Measurements from ENCODE around the gene TRIP10.
"Not testable (repeated sequence)": the region's sequence is repeated elsewhere in the genome, so short reads cannot be mapped to it uniquely, and the experiment has no call there.

Gene TRIP10

DNA sequence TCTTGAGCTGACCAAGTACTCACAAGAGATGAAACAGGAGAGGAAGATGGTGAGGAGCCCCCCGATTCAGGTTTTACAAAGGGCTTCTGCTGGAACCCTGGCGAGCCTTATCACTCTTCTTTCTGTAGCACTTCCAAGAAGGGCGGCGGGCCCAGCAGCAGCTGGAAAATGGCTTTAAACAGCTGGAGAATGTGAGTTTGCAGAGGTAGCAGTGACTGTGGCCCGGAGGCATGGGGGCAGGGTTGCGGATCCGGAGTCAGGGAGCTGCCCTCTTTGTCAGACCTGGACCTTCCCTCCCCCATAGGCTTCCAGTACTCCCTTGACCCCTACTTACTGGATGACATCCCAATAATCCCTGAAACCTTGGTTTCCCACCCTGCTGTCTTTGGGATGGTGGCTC lies 3.6 kb downstream of the TRIP10 start:
- DNase-seq (ENCODE audit: low read depth), result no peak

GRCh38 chr19:6743714-6744380 lies 4.4 kb downstream of the TRIP10 start:
- no peak for DNase-seq (ENCODE audit: low read depth)

GRCh38 chr19:6744381-6745301 lies 5.2 kb downstream of the TRIP10 start:
- DNase-seq (ENCODE audit: low read depth), result no peak

DNA sequence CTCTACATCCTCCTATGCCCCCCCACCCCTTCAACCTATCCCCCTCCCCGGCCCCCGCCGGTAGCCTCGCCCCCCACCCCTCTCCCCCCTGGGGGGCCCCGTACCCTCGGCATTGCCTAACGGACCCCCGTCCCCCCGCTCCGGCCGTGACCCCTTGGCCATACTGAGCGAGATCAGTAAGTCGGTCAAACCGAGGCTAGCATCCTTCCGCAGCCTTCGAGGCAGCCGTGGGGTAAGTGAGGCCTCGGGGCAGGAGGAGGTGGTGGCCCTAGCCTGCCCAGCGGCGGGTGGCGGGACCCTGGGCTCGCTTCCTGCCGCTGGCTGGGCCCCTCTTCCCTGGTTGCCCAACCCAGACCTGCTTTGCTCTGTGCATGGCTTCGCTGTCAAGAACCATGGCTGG lies 6.5 kb downstream of the TRIP10 start:
- no peak for DNase-seq (ENCODE audit: low read depth)

DNA sequence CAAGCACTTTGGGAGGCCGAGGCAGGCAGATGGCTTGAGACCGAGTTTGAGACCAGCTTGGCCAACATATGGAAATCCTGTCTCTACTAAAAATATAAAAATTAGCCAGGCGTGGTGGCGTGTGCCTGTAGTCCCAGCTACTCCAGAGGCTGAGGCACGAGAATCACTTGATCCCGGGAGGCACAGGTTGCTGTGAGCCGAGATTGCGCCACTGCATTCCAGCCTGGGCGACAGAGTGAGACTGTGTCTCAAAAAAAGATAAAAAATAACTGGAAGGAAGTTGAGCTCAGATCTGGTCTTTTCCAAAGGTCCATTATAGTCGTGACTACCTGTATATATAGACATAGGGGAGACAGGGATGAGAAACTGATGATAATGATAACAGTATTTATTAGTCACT lies 9.1 kb downstream of the TRIP10 start:
- DNase-seq (ENCODE audit: low read depth), result not testable (repeated sequence)

DNA sequence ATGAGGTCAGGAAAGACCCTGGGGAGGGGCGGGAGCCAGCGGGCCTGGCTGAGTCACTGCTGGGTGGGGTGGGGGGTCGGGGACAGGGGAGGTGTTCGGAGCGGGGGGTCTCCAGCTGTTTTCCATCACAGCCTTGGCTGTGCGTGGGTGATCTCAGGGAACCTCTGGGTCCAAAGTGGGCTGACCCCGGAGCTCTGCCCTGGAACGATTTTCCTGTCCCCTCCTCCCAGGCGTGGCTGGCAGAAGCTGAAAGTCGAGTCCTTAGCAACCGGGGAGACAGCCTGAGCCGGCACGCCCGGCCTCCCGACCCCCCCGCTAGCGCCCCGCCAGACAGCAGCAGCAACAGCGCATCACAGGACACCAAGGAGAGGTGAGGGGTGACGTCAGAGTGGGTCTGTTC lies 10.6 kb downstream of the TRIP10 start:
- no peak for DNase-seq (ENCODE audit: low read depth)

DNA sequence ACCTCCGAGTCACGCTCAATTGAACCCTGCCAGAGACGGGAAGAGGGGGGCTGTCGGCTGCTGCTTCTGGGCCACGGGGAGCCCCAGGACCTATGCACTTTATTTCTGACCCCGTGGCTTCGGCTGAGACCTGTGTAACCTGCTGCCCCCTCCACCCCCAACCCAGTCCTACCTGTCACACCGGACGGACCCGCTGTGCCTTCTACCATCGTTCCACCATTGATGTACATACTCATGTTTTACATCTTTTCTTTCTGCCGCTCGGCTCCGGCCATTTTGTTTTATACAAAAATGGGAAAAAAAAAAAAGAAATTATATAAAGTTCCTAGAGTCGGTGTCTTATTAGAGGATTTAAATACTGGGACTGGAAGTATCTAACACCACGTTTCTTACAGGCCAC lies 11.7 kb downstream of the TRIP10 start:
- DNase-seq (ENCODE audit: low read depth), result no peak

GRCh38 chr19:6752256-6753177 lies 13.0 kb downstream of the TRIP10 start:
- DNase-seq (ENCODE audit: low read depth), result no peak

DNA sequence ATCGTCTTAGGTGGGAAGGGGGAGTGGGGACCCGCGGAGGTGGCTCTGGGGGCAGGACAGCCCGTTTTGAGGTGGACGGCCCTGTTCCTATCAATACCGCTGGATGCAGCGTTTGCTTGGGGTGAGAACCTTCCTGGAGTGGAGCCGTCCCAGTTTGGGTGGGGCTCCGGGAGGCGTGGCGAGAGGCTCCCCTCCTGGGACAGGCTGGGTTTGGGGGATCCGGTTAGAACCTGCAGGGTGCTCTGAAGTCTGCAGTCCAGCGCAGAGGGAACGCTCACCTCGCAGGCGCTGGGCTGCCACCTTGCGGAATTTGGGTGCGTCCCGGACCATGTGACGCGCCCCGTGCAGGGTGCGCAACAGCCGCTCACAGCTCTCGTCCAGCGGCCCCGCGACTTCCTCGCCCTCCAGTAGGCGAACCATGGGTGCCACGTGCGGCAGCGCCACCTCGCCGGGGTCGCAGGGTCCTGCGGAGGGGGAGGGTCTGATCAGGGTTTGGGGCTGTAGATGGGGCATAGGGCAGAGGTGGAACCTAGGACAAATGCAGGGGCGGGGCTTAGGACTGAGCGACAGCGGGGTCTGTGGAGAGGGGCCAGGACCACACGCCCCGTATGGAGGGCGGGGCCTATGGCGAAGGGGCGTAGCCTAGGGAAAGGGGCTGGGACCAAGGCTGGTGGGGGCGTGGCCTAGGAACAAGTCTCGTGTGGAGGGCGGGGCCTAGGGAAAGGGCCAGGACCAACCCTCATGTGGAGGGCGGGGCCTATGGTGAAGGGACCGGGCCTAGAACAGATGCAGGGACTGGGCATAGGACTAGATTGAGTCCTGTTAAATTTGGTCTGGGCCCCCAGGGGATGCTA lies 13.9 kb downstream of the TRIP10 start:
- DNase-seq (ENCODE audit: low read depth), result peak; percentile 68

DNA sequence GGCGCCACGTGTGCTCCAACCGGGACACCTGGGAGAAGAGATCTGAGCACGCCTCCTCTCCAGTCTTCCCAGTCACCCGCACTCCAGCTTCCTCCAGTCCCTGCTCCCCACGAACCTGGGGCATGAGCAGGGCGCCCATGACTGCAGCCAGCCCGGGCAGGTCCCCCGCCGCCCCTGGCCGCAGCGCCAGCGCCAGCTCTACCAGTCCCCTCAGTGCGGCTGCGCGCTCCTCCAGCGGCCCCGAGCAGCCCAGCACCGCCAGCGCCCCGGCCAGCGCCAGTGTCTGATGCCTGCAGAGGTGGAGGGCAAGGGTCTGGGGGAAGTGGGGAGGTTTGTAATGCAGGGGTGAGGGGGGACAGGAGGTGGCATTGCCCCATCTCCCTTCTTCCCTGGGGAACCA lies 14.7 kb downstream of the TRIP10 start:
- no peak for DNase-seq (ENCODE audit: low read depth)

- no peak for DNase-seq (ENCODE audit: low read depth)
Measured at GRCh38 chr19:6754653-6755463, 15.4 kb downstream of the TRIP10 start.

DNA sequence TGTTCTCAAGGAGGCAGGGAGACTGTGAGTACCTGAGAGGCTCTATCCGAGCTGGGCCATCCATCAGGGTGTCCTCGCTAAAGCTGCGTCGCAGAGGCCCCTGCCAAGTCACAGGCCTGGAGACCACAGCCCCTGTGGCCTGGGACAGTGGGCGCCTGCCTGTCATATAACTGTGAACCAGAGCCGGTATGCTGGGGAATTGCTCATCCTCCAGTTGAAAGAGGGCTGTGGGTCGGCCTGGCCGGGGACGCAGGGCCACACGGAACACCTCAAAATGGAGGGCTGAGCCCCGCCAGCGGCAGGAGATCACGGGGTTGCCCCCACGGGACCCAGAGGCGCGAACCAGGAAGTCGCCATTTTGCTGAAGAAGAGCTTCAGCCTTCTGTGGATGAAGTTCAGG lies 21.1 kb downstream of the TRIP10 start:
- no peak for DNase-seq (ENCODE audit: low read depth)

DNA sequence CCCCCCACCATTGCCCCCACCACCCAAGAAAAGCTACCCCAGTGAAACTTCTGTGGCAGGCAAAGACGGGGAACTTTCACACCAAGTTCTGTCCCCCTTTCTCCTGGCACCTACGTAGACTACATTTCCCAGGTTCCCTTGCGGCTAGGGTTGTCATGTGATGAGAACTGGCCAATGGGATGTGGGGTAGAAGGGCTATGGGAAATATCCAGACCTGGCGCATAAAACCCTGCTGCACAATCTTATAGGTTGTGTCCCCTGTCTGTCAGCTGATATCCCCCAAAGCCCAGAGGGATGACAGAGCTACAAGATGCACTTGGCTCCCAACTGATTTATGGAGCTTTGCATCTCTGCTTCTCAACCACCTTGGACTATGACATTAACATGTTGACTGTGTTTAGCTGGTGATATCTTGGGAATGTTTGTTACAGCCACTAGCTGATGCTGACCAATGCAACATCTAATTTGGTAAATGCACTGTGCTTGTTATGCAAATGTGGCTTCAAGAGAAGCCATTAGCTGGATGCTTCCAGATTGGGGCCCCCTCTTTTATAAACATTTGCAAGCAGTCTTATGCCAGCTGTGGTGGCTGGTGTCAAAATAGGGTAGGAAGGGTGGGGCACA lies 21.7 kb downstream of the TRIP10 start:
- DNase-seq (ENCODE audit: low read depth), result no peak

- not testable (repeated sequence) for DNase-seq (ENCODE audit: low read depth)
Measured at GRCh38 chr19:6762253-6762797, 22.8 kb downstream of the TRIP10 start.

GRCh38 chr19:6765738-6766356 lies 26.4 kb downstream of the TRIP10 start:
- no peak for DNase-seq (ENCODE audit: low read depth)

DNA sequence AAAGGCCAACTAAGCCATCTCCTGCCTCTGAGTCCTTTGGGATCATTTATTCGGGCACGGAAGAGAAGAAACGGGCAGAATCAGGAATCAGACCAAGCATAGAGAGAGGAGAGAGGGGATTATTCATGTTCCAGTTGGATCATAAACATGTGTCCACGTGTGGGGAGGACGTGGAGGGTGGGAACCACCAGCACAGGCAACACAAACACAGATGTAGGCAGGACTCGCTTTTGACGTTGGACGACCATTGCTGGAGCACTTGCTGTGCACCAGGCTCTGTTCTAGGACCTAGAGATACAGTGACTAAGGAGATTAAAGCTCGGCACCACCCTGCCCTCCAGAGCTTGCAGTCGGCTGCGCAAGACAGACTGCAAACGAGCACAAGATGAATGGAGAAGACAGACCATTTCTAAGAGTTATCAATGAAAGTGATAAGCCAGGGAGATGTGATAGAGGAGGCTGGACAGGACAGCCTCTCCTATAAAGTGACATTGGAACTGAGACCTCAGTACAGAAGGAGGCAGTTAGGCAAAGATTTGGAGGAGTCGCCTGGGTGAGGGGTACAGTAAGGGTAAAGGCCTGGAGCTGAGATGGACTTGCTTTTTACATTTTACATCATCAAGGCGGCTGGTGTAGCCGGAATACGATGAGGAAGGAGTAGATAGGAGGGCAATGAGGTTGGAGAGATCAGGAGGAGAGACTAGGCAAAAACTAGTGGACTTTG lies 27.0 kb downstream of the TRIP10 start:
- DNase-seq (ENCODE audit: low read depth), result no peak

DNA sequence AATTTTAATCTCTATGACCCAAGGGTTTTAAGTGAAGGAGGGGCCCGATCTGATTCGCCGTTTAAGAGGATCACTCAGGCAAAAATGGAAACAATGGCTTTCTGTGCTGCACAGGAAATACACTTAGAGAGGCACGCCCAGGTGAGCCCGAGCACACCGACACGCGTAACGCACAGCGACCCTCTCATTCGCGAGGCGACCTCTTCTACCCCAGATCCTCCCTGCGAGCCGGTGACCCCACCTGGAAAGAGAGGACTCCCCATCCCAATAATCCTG lies 27.5 kb downstream of the TRIP10 start:
- no peak for DNase-seq (ENCODE audit: low read depth)

- DNase-seq (ENCODE audit: low read depth), result peak; percentile 86
Measured at GRCh38 chr19:6767357-6768235, 28.1 kb downstream of the TRIP10 start, which contains the start of gene SH2D3A. SH2D3A (minus strand) TSS chr19:6767435; CDS start chr19:6763748, 3,687 bp downstream.

Data from stimulated activated CD8-positive, alpha-beta memory T cell treated with anti-CD3 and anti-CD28 coated beads, Interleukin-4, amount 100 ng/mL, for 24 hours (primary cell).